DND-41 (cell line): ENCODE data around the gene CNOT3.

Experiments used
- EZH2 ChIP-seq: IDR thresholded peaks from 3 replicates; pipeline ENCODE4 v1.6.1; 2012; ENCODE audit warnings: borderline replicate concordance, low read depth, mild to moderate bottlenecking, moderate library complexity, low read length, inconsistent platforms; ENCODE audit not compliant: severe bottlenecking
- TF ChIP-seq, protein P1 (sequence below): IDR thresholded peaks from 2 replicates; pipeline ENCODE4 v1.5.1; 2012; ENCODE audit warnings: borderline replicate concordance, low read length, moderate library complexity, mild to moderate bottlenecking; ENCODE audit not compliant: poor library complexity, severe bottlenecking; ENCODE audit errors: extremely low read depth

- TF ChIP-seq, protein P1, sequence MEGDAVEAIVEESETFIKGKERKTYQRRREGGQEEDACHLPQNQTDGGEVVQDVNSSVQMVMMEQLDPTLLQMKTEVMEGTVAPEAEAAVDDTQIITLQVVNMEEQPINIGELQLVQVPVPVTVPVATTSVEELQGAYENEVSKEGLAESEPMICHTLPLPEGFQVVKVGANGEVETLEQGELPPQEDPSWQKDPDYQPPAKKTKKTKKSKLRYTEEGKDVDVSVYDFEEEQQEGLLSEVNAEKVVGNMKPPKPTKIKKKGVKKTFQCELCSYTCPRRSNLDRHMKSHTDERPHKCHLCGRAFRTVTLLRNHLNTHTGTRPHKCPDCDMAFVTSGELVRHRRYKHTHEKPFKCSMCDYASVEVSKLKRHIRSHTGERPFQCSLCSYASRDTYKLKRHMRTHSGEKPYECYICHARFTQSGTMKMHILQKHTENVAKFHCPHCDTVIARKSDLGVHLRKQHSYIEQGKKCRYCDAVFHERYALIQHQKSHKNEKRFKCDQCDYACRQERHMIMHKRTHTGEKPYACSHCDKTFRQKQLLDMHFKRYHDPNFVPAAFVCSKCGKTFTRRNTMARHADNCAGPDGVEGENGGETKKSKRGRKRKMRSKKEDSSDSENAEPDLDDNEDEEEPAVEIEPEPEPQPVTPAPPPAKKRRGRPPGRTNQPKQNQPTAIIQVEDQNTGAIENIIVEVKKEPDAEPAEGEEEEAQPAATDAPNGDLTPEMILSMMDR, result no peak
- TF ChIP-seq EZH2, result no peak
Observed at GRCh38 chr19:54095136-54095858, 42.3 kb upstream of the CNOT3 start.
